ENCODE data around the gene NTN1. TPM values are rescaled to one million over a fixed set of nuclear protein-coding genes. Genes with fewer than 3 reads are reported as not detected.

The NTN1 gene
- total and polyA plus RNA-seq, 12 donors, result 0.12 to 0.84 (median 0.28) TPM

DNA sequence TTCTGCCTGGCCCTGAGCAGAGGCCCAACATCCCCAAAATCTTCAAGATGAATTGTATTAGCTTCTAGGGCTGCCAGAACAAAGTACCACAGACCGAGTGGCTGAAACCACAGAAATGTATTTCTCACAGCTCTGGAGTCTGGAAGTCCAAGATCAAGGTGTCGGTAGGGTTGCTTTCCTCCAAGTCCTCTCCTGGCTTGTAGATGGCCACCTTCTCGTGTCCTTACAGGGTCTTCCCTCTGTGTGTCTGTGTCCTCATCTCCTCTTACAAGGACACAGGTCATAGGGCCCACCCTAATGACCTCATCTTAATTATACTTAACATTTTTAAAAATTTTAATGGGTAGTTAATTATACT lies 215.7 kb downstream of the NTN1 start:
- intact Hi-C loops (cut with DNase I), result no loop called here
- H3K4me3 ChIP-seq, result no peak overlapping the region
- DNase-seq, result no peak
- no peak overlapping the region for H3K27ac ChIP-seq
- H3K27me3 ChIP-seq, result peaks cover 18% of the 10 kb centered on the region
- no peaks in the 10 kb centered on the region for H3K9me3 ChIP-seq (replicated peaks in 1 of 3)
- no peak for TF ChIP-seq CTCF (IDR thresholded peaks at IDR 0.05)
- no peak for TF ChIP-seq POLR2A (IDR thresholded peaks at IDR 0.05)
- 91 to 95% (median 94%) methylated on average over 3 of the region's 3 CpGs for WGBS, 4 donors
- H3K4me1 ChIP-seq (replicated peaks in 1 of 2), result peaks cover 10 to 21% of the 10 kb centered on the region in 2 donors
- H3K36me3 ChIP-seq (replicated peaks in 1 of 2), result no peaks in the 10 kb centered on the region

DNA sequence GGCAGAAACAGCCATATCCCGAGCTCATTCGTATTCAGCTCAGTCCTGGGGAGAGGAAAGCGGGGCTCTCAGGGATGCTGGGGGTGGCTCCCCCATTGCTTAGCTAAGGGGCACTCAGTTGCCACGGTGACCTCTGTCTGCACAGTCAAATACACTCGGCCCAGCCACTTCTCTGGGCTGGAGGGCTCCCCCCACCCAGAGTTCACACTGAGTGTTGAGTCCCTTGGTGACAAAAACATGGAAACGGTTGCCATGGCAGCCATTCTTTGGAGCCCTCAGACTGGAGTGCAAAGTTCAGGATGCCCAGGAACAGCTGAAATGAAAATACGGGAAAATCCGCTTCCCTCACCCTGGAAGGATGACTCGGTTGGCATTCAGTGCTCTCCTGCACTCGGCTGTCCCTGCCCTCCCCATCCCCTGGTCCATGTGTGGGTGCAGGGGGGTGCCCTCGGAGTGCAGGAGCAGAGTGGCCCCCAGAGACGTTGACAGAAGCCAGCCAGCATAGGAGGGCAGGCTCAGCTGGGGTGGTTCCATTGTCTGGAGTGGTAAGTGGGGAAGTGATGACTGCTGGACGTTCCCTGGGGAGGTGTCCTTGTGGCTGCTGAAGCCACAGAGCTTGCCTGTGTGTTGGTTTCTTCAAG lies 216.5 kb downstream of the NTN1 start:
- WGBS, 4 donors, result 91 to 95% (median 92%) methylated on average over 11 to 13 of the region's 13 CpGs
- Histone ChIP-seq H3K9me3 (replicated peaks in 1 of 3) (no peaks in the 10 kb centered on the region), H3K27me3 (peaks cover 11% of the 10 kb centered on the region), H3K4me3 (no peak overlapping the region), H3K4me1 (replicated peaks in 1 of 2) (peaks cover 10 to 21% of the 10 kb centered on the region in 2 donors), H3K27ac (no peak overlapping the region), H3K36me3 (replicated peaks in 1 of 2) (no peaks in the 10 kb centered on the region)
- intact Hi-C loops (cut with DNase I), result no loop called here
- no peak for DNase-seq
- TF ChIP-seq POLR2A (IDR thresholded peaks at IDR 0.05) (no peak), CTCF (IDR thresholded peaks at IDR 0.05) (no peak)

- DNase-seq, result no peak
- Histone ChIP-seq H3K27ac (no peak overlapping the region), H3K4me1 (replicated peaks in 1 of 2) (peaks cover 10 to 21% of the 10 kb centered on the region in 2 donors), H3K9me3 (replicated peaks in 1 of 3) (no peaks in the 10 kb centered on the region), H3K4me3 (no peak overlapping the region), H3K27me3 (peaks cover 5% of the 10 kb centered on the region), H3K36me3 (replicated peaks in 1 of 2) (no peaks in the 10 kb centered on the region)
- 86 to 95% (median 89%) methylated on average over 8 to 12 of the region's 12 CpGs for WGBS, 4 donors
- TF ChIP-seq POLR2A (IDR thresholded peaks at IDR 0.05), result no peak
- no peak for TF ChIP-seq CTCF (IDR thresholded peaks at IDR 0.05)
- intact Hi-C loops (cut with DNase I), result no loop called here
Measured at GRCh38 chr17:9238340-9239245, 217.3 kb downstream of the NTN1 start.

- DNase-seq, result peak in 2 of 7 donors; percentile 26 to 39
- intact Hi-C loops (cut with DNase I), result no loop called here
- Histone ChIP-seq H3K4me3 (peak overlapping the region in 1 of 4 donors; percentile 74), H3K9me3 (replicated peaks in 1 of 3) (no peaks in the 10 kb centered on the region), H3K27me3 (no peaks in the 10 kb centered on the region), H3K27ac (peak overlapping the region in 3 of 5 donors; percentile 39 to 90 (median 44)), H3K4me1 (replicated peaks in 1 of 2) (peaks cover 10 to 21% of the 10 kb centered on the region in 2 donors), H3K36me3 (replicated peaks in 1 of 2) (no peaks in the 10 kb centered on the region)
- TF ChIP-seq CTCF (IDR thresholded peaks at IDR 0.05) (no peak), POLR2A (IDR thresholded peaks at IDR 0.05) (no peak)
- WGBS, 4 donors, result 21 to 54% (median 33%) methylated on average over 12 to 27 of the region's 27 CpGs
Measured at GRCh38 chr17:9239246-9239792, 218.0 kb downstream of the NTN1 start.

All from adrenal gland (tissue), 12 donors.